ENCODE results near the gene SIGLEC11. TPM values are rescaled to one million over a fixed set of nuclear protein-coding genes. Genes with fewer than 3 reads are reported as not detected.
"Not testable (repeated sequence)": the region's sequence is repeated elsewhere in the genome, so short reads cannot be mapped to it uniquely, and the experiment has no call there.

Gene SIGLEC11
- total RNA-seq, 1 donor from 2014 or later: 0.27 TPM

- no peak overlapping the region for H3K27ac Mint-ChIP-seq
- peaks cover 8% of the 10 kb centered on the region for H3K36me3 Mint-ChIP-seq
Observed at GRCh38 chr19:49972841-49973240, 11.9 kb upstream of the SIGLEC11 start.

GRCh38 chr19:49971991-49972411 is 11.0 kb upstream of the SIGLEC11 start:
- Mint-ChIP-seq H3K27me3 (peaks cover 4% of the 10 kb centered on the region), H3K4me3 (no peak overlapping the region)

More at GRCh38 chr19:49972841-49973240, 11.9 kb upstream of the SIGLEC11 start:
- TF ChIP-seq CTCF (conservative IDR thresholded peaks at IDR 0.05): no peak
- H3K9me3 Mint-ChIP-seq: no peaks in the 10 kb centered on the region
- peaks cover 4% of the 10 kb centered on the region for H3K27me3 Mint-ChIP-seq
- H3K4me3 Mint-ChIP-seq: no peak overlapping the region
- DNase-seq (ENCODE audit: extremely low spot score, unreplicated experiment): no peak
- no peaks in the 10 kb centered on the region for H3K4me1 Mint-ChIP-seq (ENCODE audit: unreplicated experiment)

DNA sequence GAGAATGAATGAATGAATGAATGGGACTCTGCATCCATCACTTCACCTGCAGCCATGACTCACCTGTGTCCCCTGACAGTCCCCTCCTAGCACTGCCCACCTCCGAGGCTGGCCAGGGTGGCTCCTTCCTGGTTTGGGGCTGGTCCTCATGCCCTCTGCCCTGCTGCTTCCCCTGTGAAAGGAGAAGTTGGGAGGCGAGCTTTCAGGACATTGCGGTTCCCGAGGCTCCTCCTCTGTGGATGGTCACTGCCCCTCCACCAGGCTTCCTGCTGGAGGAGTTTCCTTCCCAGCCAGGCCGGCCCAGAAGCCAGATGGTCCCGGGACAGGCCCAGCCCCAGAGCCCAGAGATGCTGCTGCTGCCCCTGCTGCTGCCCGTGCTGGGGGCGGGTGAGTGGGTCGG is 8.4 kb upstream of the SIGLEC11 start:
- H3K9me3 Mint-ChIP-seq; H3K27me3 Mint-ChIP-seq; H3K4me3 Mint-ChIP-seq; H3K4me1 Mint-ChIP-seq (ENCODE audit: unreplicated experiment); H3K27ac Mint-ChIP-seq; DNase-seq (ENCODE audit: extremely low spot score, unreplicated experiment); H3K36me3 Mint-ChIP-seq: not testable (repeated sequence)

More at GRCh38 chr19:49971991-49972411, 11.0 kb upstream of the SIGLEC11 start:
- Mint-ChIP-seq H3K9me3 (no peaks in the 10 kb centered on the region), H3K36me3 (peaks cover 8% of the 10 kb centered on the region), H3K27ac (no peak overlapping the region), H3K4me1 (ENCODE audit: unreplicated experiment) (no peaks in the 10 kb centered on the region)
- no peak for TF ChIP-seq CTCF (conservative IDR thresholded peaks at IDR 0.05)
- DNase-seq (ENCODE audit: extremely low spot score, unreplicated experiment): no peak

DNA sequence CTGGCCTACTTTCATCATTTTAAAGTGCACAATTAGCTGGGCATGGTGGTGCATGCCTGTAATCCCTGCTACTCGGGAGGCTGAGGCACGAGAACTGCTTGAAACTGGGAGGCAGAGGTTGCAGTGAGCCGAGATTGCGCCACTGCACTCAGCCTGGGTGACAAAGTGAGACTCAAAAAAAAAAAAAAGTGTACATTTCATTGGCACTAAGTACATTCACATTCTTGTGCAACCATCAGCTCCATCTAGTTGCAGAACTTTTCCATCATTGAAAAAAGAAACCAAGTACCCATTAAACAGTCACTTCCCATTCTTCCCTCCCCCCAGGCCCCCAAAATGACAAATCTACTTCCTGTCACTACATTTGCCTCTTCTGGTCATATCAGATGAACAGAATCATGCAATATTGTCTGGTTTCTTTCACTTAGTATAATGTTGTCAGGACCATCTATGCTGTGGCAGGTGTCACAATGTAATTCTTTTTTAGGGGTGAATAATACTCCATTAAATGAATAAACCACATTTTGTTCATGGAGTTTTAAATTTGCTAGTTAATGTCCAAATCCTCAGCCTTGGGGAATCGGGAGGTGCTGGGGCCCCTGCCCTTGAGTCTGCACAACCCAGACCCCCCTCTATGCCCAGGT is 7.4 kb upstream of the SIGLEC11 start:
- H3K4me3 Mint-ChIP-seq: no peak overlapping the region
- no peak for TF ChIP-seq CTCF (conservative IDR thresholded peaks at IDR 0.05)
- no peaks in the 10 kb centered on the region for H3K36me3 Mint-ChIP-seq
- peaks cover 3% of the 10 kb centered on the region for H3K27me3 Mint-ChIP-seq
- H3K27ac Mint-ChIP-seq: no peak overlapping the region
- H3K4me1 Mint-ChIP-seq (ENCODE audit: unreplicated experiment): no peaks in the 10 kb centered on the region
- no peak for DNase-seq (ENCODE audit: extremely low spot score, unreplicated experiment)
- H3K9me3 Mint-ChIP-seq: no peaks in the 10 kb centered on the region

DNA sequence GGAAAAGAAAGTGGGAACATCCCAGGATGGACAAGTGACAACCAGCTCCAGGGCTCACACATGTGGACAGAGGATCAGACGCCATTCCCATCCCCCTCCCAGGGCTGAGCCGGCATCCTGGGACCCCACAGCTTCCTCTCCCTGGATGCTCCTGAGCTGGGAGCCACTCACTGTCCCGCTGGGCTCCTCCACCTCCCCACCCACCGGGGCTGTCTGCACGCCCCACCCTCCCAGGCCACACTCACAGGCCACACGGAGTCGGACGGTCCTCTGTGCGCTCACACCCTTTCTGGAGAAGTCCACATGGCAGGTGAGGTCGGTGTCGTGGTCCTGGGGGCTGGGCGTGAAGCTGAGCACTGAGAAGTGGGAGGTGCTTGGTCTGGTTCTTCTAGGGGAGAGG is 1.1 kb downstream of the SIGLEC11 start:
- not testable (repeated sequence) for H3K36me3 Mint-ChIP-seq, H3K27me3 Mint-ChIP-seq
- peaks cover 17% of the 10 kb centered on the region for H3K4me1 Mint-ChIP-seq (ENCODE audit: unreplicated experiment)

GRCh38 chr19:49958596-49958995 is 2.4 kb downstream of the SIGLEC11 start:
- not testable (repeated sequence) for H3K9me3 Mint-ChIP-seq

More for the DNA sequence above, 1.1 kb downstream of the SIGLEC11 start:
- not testable (repeated sequence) for H3K4me3 Mint-ChIP-seq; H3K27ac Mint-ChIP-seq; H3K9me3 Mint-ChIP-seq; DNase-seq (ENCODE audit: extremely low spot score, unreplicated experiment)

DNA sequence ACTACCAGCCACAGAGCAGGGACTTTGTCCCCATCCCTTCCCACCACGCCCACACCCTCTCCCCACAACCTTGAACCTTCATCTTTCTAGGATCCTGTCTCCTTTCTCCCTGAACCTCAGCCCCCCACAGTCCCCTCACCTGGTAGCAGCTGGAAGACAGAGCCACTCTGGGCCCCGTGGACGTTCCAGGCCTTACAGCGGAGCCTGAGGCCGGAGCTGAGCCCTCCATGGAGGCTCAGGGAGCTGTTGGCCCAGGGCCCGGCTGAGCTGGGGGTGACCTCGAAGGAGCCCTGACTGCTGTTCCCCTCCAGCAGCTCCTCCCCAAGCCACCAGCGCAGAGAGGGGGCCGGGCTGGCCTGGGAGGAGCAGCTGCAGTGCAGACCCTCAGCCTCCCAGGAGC is 2.8 kb downstream of the SIGLEC11 start:
- not testable (repeated sequence) for H3K4me3 Mint-ChIP-seq; H3K27ac Mint-ChIP-seq; H3K36me3 Mint-ChIP-seq; H3K27me3 Mint-ChIP-seq; DNase-seq (ENCODE audit: extremely low spot score, unreplicated experiment); H3K9me3 Mint-ChIP-seq
- peaks cover 35% of the 10 kb centered on the region for H3K4me1 Mint-ChIP-seq (ENCODE audit: unreplicated experiment)

More at GRCh38 chr19:49958596-49958995, 2.4 kb downstream of the SIGLEC11 start:
- not testable (repeated sequence) for DNase-seq (ENCODE audit: extremely low spot score, unreplicated experiment); H3K4me3 Mint-ChIP-seq; H3K27me3 Mint-ChIP-seq; H3K36me3 Mint-ChIP-seq; H3K27ac Mint-ChIP-seq
- H3K4me1 Mint-ChIP-seq (ENCODE audit: unreplicated experiment): peaks cover 30% of the 10 kb centered on the region

Measured in type B pancreatic cell (in vitro differentiated cells).